Measurements from ENCODE around the gene GPR3.

DNA sequence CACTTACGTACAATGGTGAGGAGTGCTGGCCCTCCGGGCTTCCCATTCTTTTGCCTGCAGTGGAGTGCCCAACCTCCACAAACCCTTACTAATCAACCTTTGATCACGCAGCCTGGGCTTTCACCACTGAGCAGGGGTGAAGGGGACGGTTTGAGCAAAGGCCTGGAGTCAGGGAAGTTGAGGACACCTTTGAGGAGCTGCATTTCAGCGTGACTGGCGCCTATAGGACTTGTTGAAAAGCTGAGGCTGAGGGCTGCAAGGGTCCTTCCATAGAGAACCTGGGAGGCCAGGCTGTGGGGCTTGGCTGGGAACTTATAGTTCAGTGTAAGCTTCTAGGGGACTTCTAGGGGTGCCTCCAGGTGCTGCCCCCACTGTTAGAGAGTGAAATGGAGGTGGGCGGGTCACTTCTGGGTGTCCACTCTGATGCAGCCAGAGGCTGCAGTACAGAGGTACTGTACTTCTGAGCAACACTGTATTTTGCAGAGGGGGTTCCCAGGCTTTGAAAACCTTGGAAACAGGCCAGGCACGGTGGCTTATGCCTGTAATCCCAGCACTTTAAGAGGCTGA, 40.8 kb upstream of the GPR3 start:
- TF ChIP-seq POLR2A (IDR thresholded peaks at IDR 0.05; ENCODE audit: insufficient read depth in 1 of 2, low read depth in 2 of 2, low read length in 2 of 2) (no peak), CHCHD3 (CRISPR knock-in tag; IDR thresholded peaks at IDR 0.05) (no peak), KLF12 (CRISPR knock-in tag; IDR thresholded peaks at IDR 0.05; ENCODE audit: borderline replicate concordance) (0 out of 2 replicates have a peak, but pooled peaks have one; percentile 25), GABPA (IDR thresholded peaks at IDR 0.05; ENCODE audit: low read depth, low read length) (no peak), GABPA (CRISPR knock-in tag; IDR thresholded peaks at IDR 0.05; ENCODE audit: low read depth) (no peak), SIN3A (IDR thresholded peaks at IDR 0.05; ENCODE audit: borderline replicate concordance, low read depth, low read length) (no peak), HMGXB4 (CRISPR knock-in tag; IDR thresholded peaks at IDR 0.05; ENCODE audit: borderline replicate concordance in 1 of 2, low read depth in 1 of 2) (no peak), NFIC (IDR thresholded peaks at IDR 0.05; ENCODE audit: low read length) (no peak)
- TF ChIP-seq, protein P1, sequence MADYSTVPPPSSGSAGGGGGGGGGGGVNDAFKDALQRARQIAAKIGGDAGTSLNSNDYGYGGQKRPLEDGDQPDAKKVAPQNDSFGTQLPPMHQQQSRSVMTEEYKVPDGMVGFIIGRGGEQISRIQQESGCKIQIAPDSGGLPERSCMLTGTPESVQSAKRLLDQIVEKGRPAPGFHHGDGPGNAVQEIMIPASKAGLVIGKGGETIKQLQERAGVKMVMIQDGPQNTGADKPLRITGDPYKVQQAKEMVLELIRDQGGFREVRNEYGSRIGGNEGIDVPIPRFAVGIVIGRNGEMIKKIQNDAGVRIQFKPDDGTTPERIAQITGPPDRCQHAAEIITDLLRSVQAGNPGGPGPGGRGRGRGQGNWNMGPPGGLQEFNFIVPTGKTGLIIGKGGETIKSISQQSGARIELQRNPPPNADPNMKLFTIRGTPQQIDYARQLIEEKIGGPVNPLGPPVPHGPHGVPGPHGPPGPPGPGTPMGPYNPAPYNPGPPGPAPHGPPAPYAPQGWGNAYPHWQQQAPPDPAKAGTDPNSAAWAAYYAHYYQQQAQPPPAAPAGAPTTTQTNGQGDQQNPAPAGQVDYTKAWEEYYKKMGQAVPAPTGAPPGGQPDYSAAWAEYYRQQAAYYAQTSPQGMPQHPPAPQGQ (CRISPR knock-in tag; IDR thresholded peaks at IDR 0.05; ENCODE audit: borderline replicate concordance) = no peak
